HG02610 (cell line): ENCODE data around the gene BHLHA9.
"Not testable (repeated sequence)": the region's sequence is repeated elsewhere in the genome, so short reads cannot be mapped to it uniquely, and the experiment has no call there.

Source experiments
- ATAC-seq: cut with Tn5 transposase; IDR thresholded peaks from one replicate; pipeline ENCODE4 v1.9.1; 2021; ENCODE audit warnings: mild to moderate bottlenecking, moderate library complexity; ENCODE audit not compliant: unreplicated experiment

The BHLHA9 gene

GRCh38 chr17:1299552-1300370, 29.5 kb downstream of the BHLHA9 start:
- no peak for ATAC-seq

GRCh38 chr17:1300371-1300905, 30.2 kb downstream of the BHLHA9 start:
- no peak for ATAC-seq

- no peak for ATAC-seq
These were observed 31.3 kb downstream of the BHLHA9 start for GRCh38 chr17:1301546-1301945.

GRCh38 chr17:1302761-1303160, 32.5 kb downstream of the BHLHA9 start:
- no peak for ATAC-seq

- no peak for ATAC-seq
These were observed 34.3 kb downstream of the BHLHA9 start for GRCh38 chr17:1304522-1304921.

GRCh38 chr17:1304962-1305563, 34.8 kb downstream of the BHLHA9 start:
- ATAC-seq: no peak

- not testable (repeated sequence) for ATAC-seq
These were observed 37.6 kb downstream of the BHLHA9 start for GRCh38 chr17:1307829-1308228.

GRCh38 chr17:1312261-1312870, 42.1 kb downstream of the BHLHA9 start:
- no peak for ATAC-seq

GRCh38 chr17:1313270-1314005, 43.2 kb downstream of the BHLHA9 start:
- ATAC-seq: no peak

GRCh38 chr17:1315409-1315808, 45.2 kb downstream of the BHLHA9 start:
- ATAC-seq: no peak

GRCh38 chr17:1315891-1316403, 45.7 kb downstream of the BHLHA9 start:
- ATAC-seq: no peak
